HepG2 (cell line): ENCODE data around the gene CHID1. TPM values are rescaled to one million over a fixed set of nuclear protein-coding genes. Genes with fewer than 3 reads are reported as not detected.

ENCODE experiments used
- ATAD3A ChIP-seq: sonication (generic); formaldehyde crosslinking; IDR thresholded peaks from 2 replicates; pipeline ENCODE4 v1.4.0; 2020; ENCODE audit warnings: missing genetic modification reagents
- CBX1 ChIP-seq: IDR thresholded peaks from one replicate; pipeline ENCODE4 v1.6.1; 2016; ENCODE audit warnings: antibody characterized with exemption, low read depth
- CTCF ChIP-seq: sonication (generic); formaldehyde crosslinking; IDR thresholded peaks from 2 replicates; pipeline ENCODE4 v1.5.0; 2020; ENCODE audit warnings: mild to moderate bottlenecking, missing genetic modification reagents, moderate library complexity
- MAFK ChIP-seq, 2 experiments: IDR thresholded peaks in 1 of 2; conservative IDR thresholded peaks in 1 of 2; 2 replicates each; pipeline ENCODE4 v1.6.1; 2011; ENCODE audit warnings: improper control_type of control experiment in 2 of 2, low read length in 2 of 2
- MXD4 ChIP-seq: IDR thresholded peaks from 2 replicates; pipeline ENCODE4 v1.6.1; 2016; ENCODE audit warnings: mild to moderate bottlenecking, missing biosample characterization, missing genetic modification reagents
- NFYC ChIP-seq: IDR thresholded peaks from 2 replicates; pipeline ENCODE4 v1.6.1; 2016; ENCODE audit warnings: missing genetic modification reagents, missing compliant biosample characterization
- NR0B2 ChIP-seq: sonication (generic); formaldehyde crosslinking; IDR thresholded peaks from 2 replicates; pipeline ENCODE4 v1.4.0; 2020; ENCODE audit warnings: mild to moderate bottlenecking, missing genetic modification reagents
- PAF1 ChIP-seq: IDR thresholded peaks from 2 replicates; pipeline ENCODE4 v1.6.1; 2016; ENCODE audit warnings: missing genetic modification reagents, missing compliant biosample characterization
- RXRA ChIP-seq: sonication (generic); formaldehyde crosslinking; IDR thresholded peaks from 2 replicates; pipeline ENCODE4 v1.5.1; 2020; ENCODE audit warnings: missing genetic modification reagents
- SOX13 ChIP-seq, 3 experiments: fragments of 450-650 bp in 1 of 3; sonication (generic) in 1 of 3; formaldehyde crosslinking in 1 of 3; IDR thresholded peaks in 2 of 3; conservative IDR thresholded peaks in 1 of 3; 2 replicates each; pipeline versions ENCODE4 v1.5.0 to v1.6.1; 2016 to 2020; ENCODE audit warnings: antibody characterized with exemption in 1 of 3, mild to moderate bottlenecking in 1 of 3, missing compliant biosample characterization in 1 of 3, missing genetic modification reagents in 1 of 3, moderate library complexity in 1 of 3
- SP2 ChIP-seq: sonication (generic); formaldehyde crosslinking; IDR thresholded peaks from 2 replicates; pipeline ENCODE4 v1.5.1; 2020; ENCODE audit warnings: mild to moderate bottlenecking, missing genetic modification reagents
- U2AF2 ChIP-seq: fragments of 200-400 bp; formaldehyde crosslinking; IDR thresholded peaks from 2 replicates; pipeline ENCODE4 v1.6.1; 2017; ENCODE audit warnings: low read depth, mild to moderate bottlenecking, low read length
- ZBTB14 ChIP-seq: sonication (generic); formaldehyde crosslinking; IDR thresholded peaks from 2 replicates; pipeline ENCODE4 v1.4.0; 2020; ENCODE audit warnings: missing genetic modification reagents
- ZGPAT ChIP-seq: IDR thresholded peaks from 2 replicates; pipeline ENCODE4 v1.6.1; 2016; ENCODE audit warnings: mild to moderate bottlenecking
- ZNF264 ChIP-seq: sonication (generic); formaldehyde crosslinking; IDR thresholded peaks from 2 replicates; pipeline ENCODE4 v1.4.0; 2020; ENCODE audit warnings: missing genetic modification reagents
- ZNF513 ChIP-seq: sonication (generic); formaldehyde crosslinking; conservative IDR thresholded peaks from 2 replicates; pipeline ENCODE4 v1.5.0; 2020; ENCODE audit warnings: missing genetic modification reagents
- ZNF615 ChIP-seq: sonication (generic); formaldehyde crosslinking; IDR thresholded peaks from 2 replicates; pipeline ENCODE4 v1.5.0; 2020; ENCODE audit warnings: mild to moderate bottlenecking, missing genetic modification reagents, borderline replicate concordance
- ZNF747 ChIP-seq: sonication (generic); formaldehyde crosslinking; IDR thresholded peaks from 2 replicates; pipeline ENCODE4 v1.8.1; 2023; ENCODE audit warnings: missing genetic modification reagents, mild to moderate bottlenecking, borderline replicate concordance
- ZNF879 ChIP-seq: sonication (generic); formaldehyde crosslinking; IDR thresholded peaks from 2 replicates; pipeline ENCODE4 v1.8.1; 2023; ENCODE audit warnings: missing genetic modification reagents
- polyA plus RNA-seq, 8 experiments: library from polyadenylated mRNA; depleted of rRNA in 3 of 8; stranded (reverse) in 7 of 8; unstranded in 1 of 8; fragments of >200 nt; fragmentation: Illumina TruSeq in 4 of 8; extraction: Trizol in 4 of 8; gene quantifications; 2 replicates each; pipeline versions ENCODE4 v1.2.1 to v1.2.3, GENCODE V29; 2011 to 2016; ENCODE audit warnings: low read depth in 4 of 8, missing spikeins in 1 of 8, mixed read lengths in 1 of 8; ENCODE audit not compliant: insufficient read depth in 1 of 8
- total RNA-seq, 5 experiments: library from RNA; depleted of rRNA; stranded (reverse); fragments of >200 nt; fragmentation: Illumina TruSeq; extraction: Trizol; gene quantifications; 2 replicates each; pipeline ENCODE4 v1.2.3, GENCODE V29; 2016; ENCODE audit warnings: low read depth in 1 of 5

The CHID1 gene
- total and polyA plus RNA-seq, 2 of the 13 experiments (the other 11 are each of a cell fraction or from before 2014, with no cell fraction given), result 65.1 to 93.6 TPM

GRCh38 chr11:842370-843002 lies 68.1 kb downstream of the CHID1 start, which contains the start of the genes POLR2L and TSPAN4 (continued):
- 0 out of 2 replicates have a peak, but pooled peaks have one; percentile 34 for TF ChIP-seq SP2 (CRISPR knock-in tag)
- TF ChIP-seq ATAD3A (CRISPR knock-in tag), result no peak
- TF ChIP-seq SOX13 (IDR thresholded peaks at IDR 0.05), result no peak
- TF ChIP-seq SOX13 (CRISPR knock-in tag; conservative IDR thresholded peaks at IDR 0.05 in 1 of 2, IDR thresholded peaks at IDR 0.05 in 1 of 2), result peak in 1 of 2 experiments; percentile 77; a peak in 1 of 4 replicates
- no peak; the same call in 1 of the 2 replicates for TF ChIP-seq ZNF513
- TF ChIP-seq ZBTB14 (CRISPR knock-in tag), result peak; percentile 73
- TF ChIP-seq MAFK (conservative IDR thresholded peaks at IDR 0.05 in 1 of 2, IDR thresholded peaks at IDR 0.05 in 1 of 2; ENCODE audit: low read length in 2 of 2), result no peak
- no peak for TF ChIP-seq RXRA (CRISPR knock-in tag)
- no peak for TF ChIP-seq NFYC (CRISPR knock-in tag)
- no peak for TF ChIP-seq ZNF879
- TF ChIP-seq CTCF (CRISPR knock-in tag), result no peak; the same call in 1 of the 2 replicates
- TF ChIP-seq PAF1 (CRISPR knock-in tag), result no peak
- peak; percentile 100 for TF ChIP-seq MXD4
- no peak for TF ChIP-seq ZNF264 (CRISPR knock-in tag)
- 0 out of 2 replicates have a peak, but pooled peaks have one; percentile 18 for TF ChIP-seq ZNF747 (CRISPR knock-in tag)
- TF ChIP-seq ZGPAT (CRISPR knock-in tag), result peak; percentile 19; the same call in 1 of the 2 replicates
- TF ChIP-seq CBX1, result no peak
- no peak for TF ChIP-seq U2AF2
- peak; percentile 98 for TF ChIP-seq NR0B2 (CRISPR knock-in tag)
- no peak for TF ChIP-seq ZNF615 (CRISPR knock-in tag)
